ENCODE data around the gene SCFD2.

SCFD2 gene

GRCh38 chr4:52947401-52948056 lies 418.3 kb downstream of the SCFD2 start:
- no peak for DNase-seq

GRCh38 chr4:52946855-52947254 lies 419.0 kb downstream of the SCFD2 start:
- DNase-seq: no peak

- DNase-seq: no peak
Observed at GRCh38 chr4:52945982-52946381, 419.9 kb downstream of the SCFD2 start.

GRCh38 chr4:52945326-52945898 lies 420.4 kb downstream of the SCFD2 start:
- no peak for DNase-seq

GRCh38 chr4:52943677-52944076 lies 422.2 kb downstream of the SCFD2 start:
- no peak for DNase-seq

GRCh38 chr4:52942936-52943335 lies 422.9 kb downstream of the SCFD2 start:
- DNase-seq: no peak

GRCh38 chr4:52941450-52941849 lies 424.4 kb downstream of the SCFD2 start:
- DNase-seq: no peak

- no peak for DNase-seq
Observed at GRCh38 chr4:52939739-52940138, 426.1 kb downstream of the SCFD2 start.

- no peak for DNase-seq
Observed at GRCh38 chr4:52939325-52939724, 426.5 kb downstream of the SCFD2 start.

- DNase-seq: no peak
Observed at GRCh38 chr4:52937829-52938228, 428.0 kb downstream of the SCFD2 start.

GRCh38 chr4:52936729-52937128 lies 429.1 kb downstream of the SCFD2 start:
- no peak for DNase-seq

GRCh38 chr4:52935317-52935716 lies 430.5 kb downstream of the SCFD2 start:
- DNase-seq: no peak

- DNase-seq: no peak
Observed at GRCh38 chr4:52933738-52934137, 432.1 kb downstream of the SCFD2 start.

GRCh38 chr4:52932591-52933470 lies 433.0 kb downstream of the SCFD2 start:
- DNase-seq: no peak

- DNase-seq: no peak
Observed at GRCh38 chr4:52931243-52931642, 434.6 kb downstream of the SCFD2 start.

GRCh38 chr4:52926196-52926974 lies 439.5 kb downstream of the SCFD2 start:
- no peak for DNase-seq

- DNase-seq: no peak
Observed at GRCh38 chr4:52925531-52925968, 440.3 kb downstream of the SCFD2 start.

GRCh38 chr4:52919461-52919860 lies 446.4 kb downstream of the SCFD2 start:
- DNase-seq: no peak

- DNase-seq: no peak
Observed at GRCh38 chr4:52917817-52918216, 448.0 kb downstream of the SCFD2 start.

GRCh38 chr4:52915730-52916300 lies 450.0 kb downstream of the SCFD2 start:
- no peak for DNase-seq

GRCh38 chr4:52915191-52915590 lies 450.7 kb downstream of the SCFD2 start:
- DNase-seq: no peak

- DNase-seq: no peak
Observed at GRCh38 chr4:52914051-52914605, 451.7 kb downstream of the SCFD2 start.
